Spinal cord (tissue), 10 donors: Measurements from ENCODE around the gene CYBA. TPM values are rescaled to one million over a fixed set of nuclear protein-coding genes. Genes with fewer than 3 reads are reported as not detected.

ENCODE experiments used
- DNase-seq, 6 donors: peaks; one replicate each; pipeline versions ENCODE4 v3.0.0 to v3.0.0-alpha.2; 2013 to 2015; ENCODE audit warnings: low spot score in 6 of 6, low read depth in 4 of 6
- H3K27ac ChIP-seq: one replicate; pipeline ENCODE4 v1.5.1; 2013; ENCODE audit warnings: low read depth, low read length, control low read depth
- H3K27me3 ChIP-seq: one replicate; pipeline ENCODE4 v1.6.1; 2013; ENCODE audit warnings: low read length; ENCODE audit not compliant: control insufficient read depth, insufficient read depth
- H3K36me3 ChIP-seq: one replicate; pipeline ENCODE4 v1.6.1; 2013; ENCODE audit warnings: low read length; ENCODE audit not compliant: control insufficient read depth, insufficient read depth
- H3K4me1 ChIP-seq: one replicate; pipeline ENCODE4 v1.6.1; 2013; ENCODE audit warnings: low read length; ENCODE audit not compliant: control insufficient read depth, insufficient read depth
- H3K4me3 ChIP-seq: one replicate; pipeline ENCODE4 v1.5.1; 2013; ENCODE audit warnings: low read depth, low read length, control low read depth
- H3K9me3 ChIP-seq: one replicate; pipeline ENCODE4 v1.6.1; 2013; ENCODE audit warnings: low read length; ENCODE audit not compliant: control insufficient read depth, insufficient read depth
- WGBS: methylation state at CpG from one replicate; pipeline ENCODE4 v1.1.5; 2013; ENCODE audit warnings: missing lambda C conversion rate; ENCODE audit not compliant: insufficient coverage; 5-methylcytosine and 5-hydroxymethylcytosine counted together
- polyA plus RNA-seq, 2 donors: library from polyadenylated mRNA; unstranded; fragments of 120-200 nt; gene quantifications; one replicate each; pipeline ENCODE4 v1.2.1, GENCODE V29; 2013; ENCODE audit not compliant: insufficient read length in 2 of 2
- total RNA-seq, 2 donors: library from RNA; depleted of rRNA in 1 of 2; stranded (reverse); fragments of 120-200 nt in 1 of 2; fragments of >200 nt in 1 of 2; gene quantifications; one replicate each; pipeline versions ENCODE4 v1.2.3 to v1.2.4, GENCODE V29; 2013 to 2014
- donor health status: healthy.

Gene CYBA
- total and polyA plus RNA-seq, 4 donors, result 58.5 to 147 (median 67.1) TPM

GRCh38 chr16:88640498-88641247 is 10.2 kb downstream of the CYBA start:
- H3K36me3 ChIP-seq, result peaks cover 13% of the 10 kb centered on the region

GRCh38 chr16:88640039-88640495 is 10.8 kb downstream of the CYBA start:
- no peak overlapping the region for H3K4me3 ChIP-seq
- H3K4me1 ChIP-seq, result peaks cover under 1% of the 10 kb centered on the region
- peaks cover 21% of the 10 kb centered on the region for H3K27me3 ChIP-seq
- no peak overlapping the region for H3K27ac ChIP-seq
- no peaks in the 10 kb centered on the region for H3K9me3 ChIP-seq
- 53% methylated on average over 3 of the region's 13 CpGs for WGBS
- DNase-seq, result no peak
- peaks cover 19% of the 10 kb centered on the region for H3K36me3 ChIP-seq

More at GRCh38 chr16:88640498-88641247, 10.2 kb downstream of the CYBA start:
- no peak for DNase-seq
- 77% methylated on average over 16 of the region's 17 CpGs for WGBS
- Histone ChIP-seq H3K27ac (no peak overlapping the region), H3K27me3 (peaks cover 21% of the 10 kb centered on the region), H3K4me1 (no peaks in the 10 kb centered on the region), H3K4me3 (no peak overlapping the region), H3K9me3 (no peaks in the 10 kb centered on the region)

- peaks cover 4% of the 10 kb centered on the region for H3K4me1 ChIP-seq
- H3K27ac ChIP-seq, result no peak overlapping the region
- WGBS, result 27% methylated on average over 45 of the region's 45 CpGs
- H3K27me3 ChIP-seq, result peaks cover 21% of the 10 kb centered on the region
- H3K4me3 ChIP-seq, result no peak overlapping the region
- H3K36me3 ChIP-seq, result peaks cover 25% of the 10 kb centered on the region
- DNase-seq, result no peak
- no peaks in the 10 kb centered on the region for H3K9me3 ChIP-seq
These were observed 11.4 kb downstream of the CYBA start for GRCh38 chr16:88639231-88640038.

GRCh38 chr16:88638323-88639230 is 12.3 kb downstream of the CYBA start, which contains the start of gene IL17C:
TSS of gene IL17C (plus strand) at chr16:88638572. CDS start at chr16:88638642, 70 bp downstream.
- Histone ChIP-seq H3K4me1 (peaks cover 4% of the 10 kb centered on the region), H3K36me3 (peaks cover 34% of the 10 kb centered on the region), H3K27me3 (peaks cover 21% of the 10 kb centered on the region), H3K4me3 (no peak within 1 kb of the TSS), H3K27ac (no peak within 1 kb of the TSS), H3K9me3 (no peaks in the 10 kb centered on the region)
- no peak for DNase-seq
- 52% methylated on average over 25 of the region's 27 CpGs for WGBS

GRCh38 chr16:88636488-88637265 is 14.2 kb downstream of the CYBA start:
- no peak for DNase-seq
- H3K4me3 ChIP-seq, result no peak overlapping the region
- no peak overlapping the region for H3K27ac ChIP-seq
- H3K27me3 ChIP-seq, result peaks cover 21% of the 10 kb centered on the region
- H3K36me3 ChIP-seq, result peaks cover 47% of the 10 kb centered on the region
- peaks cover 4% of the 10 kb centered on the region for H3K4me1 ChIP-seq
- H3K9me3 ChIP-seq, result no peaks in the 10 kb centered on the region
- 52% methylated on average over 11 of the region's 23 CpGs for WGBS

- peaks cover 19% of the 10 kb centered on the region for H3K27me3 ChIP-seq
- no peak for DNase-seq
- no peak overlapping the region for H3K27ac ChIP-seq
- peaks cover 4% of the 10 kb centered on the region for H3K4me1 ChIP-seq
- no peak overlapping the region for H3K4me3 ChIP-seq
- H3K36me3 ChIP-seq, result peaks cover 56% of the 10 kb centered on the region
- H3K9me3 ChIP-seq, result no peaks in the 10 kb centered on the region
- WGBS, result 91% methylated on average over 15 of the region's 17 CpGs
These were observed 15.1 kb downstream of the CYBA start for GRCh38 chr16:88635671-88636319.

- peaks cover 63% of the 10 kb centered on the region for H3K36me3 ChIP-seq
- no peak overlapping the region for H3K4me3 ChIP-seq
- no peak overlapping the region for H3K27ac ChIP-seq
- DNase-seq, result no peak
- 54% methylated on average over 20 of the region's 28 CpGs for WGBS
- no peaks in the 10 kb centered on the region for H3K9me3 ChIP-seq
- peaks cover 4% of the 10 kb centered on the region for H3K4me1 ChIP-seq
- peaks cover 19% of the 10 kb centered on the region for H3K27me3 ChIP-seq
These were observed 15.7 kb downstream of the CYBA start for GRCh38 chr16:88634994-88635670.
